Measurements from ENCODE around the gene ZNF445. TPM values are rescaled to one million over a fixed set of nuclear protein-coding genes. Genes with fewer than 3 reads are reported as not detected.

Gene ZNF445
- total and polyA plus RNA-seq, 2 donors (not counting 3 experiments of a cell fraction or from before 2014, with no cell fraction given) = 2.3 to 17.8 TPM

DNA sequence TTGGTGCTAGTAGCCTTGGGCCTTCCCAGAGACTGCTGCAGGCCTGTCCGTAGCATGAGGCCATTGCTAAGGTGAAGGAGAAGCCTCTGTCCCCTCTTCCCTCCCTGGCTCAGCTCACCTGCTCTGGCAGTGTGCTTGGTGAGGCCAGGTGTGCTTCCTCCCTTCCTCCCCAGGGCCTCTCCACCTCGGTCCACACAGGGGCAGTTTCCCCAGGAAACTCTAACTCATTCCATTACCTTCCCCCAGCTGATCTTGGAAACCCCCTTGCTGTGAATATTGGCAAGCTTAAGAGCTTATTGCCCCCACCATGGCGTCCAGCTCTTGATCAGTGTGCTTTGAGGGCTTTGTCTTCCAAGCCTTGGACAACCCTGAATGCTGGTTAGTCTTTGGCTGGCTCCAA is 52.7 kb downstream of the ZNF445 start:
- no peaks in the 10 kb centered on the region for H3K27me3 ChIP-seq (ENCODE audit: control insufficient read depth in 2 of 2, insufficient read depth in 2 of 2, low read length in 2 of 2)
- DNase-seq (ENCODE audit: low read depth, low spot score) = no peak
- no peaks in the 10 kb centered on the region for H4K20me1 ChIP-seq (replicated peaks; ENCODE audit: control insufficient read depth, extremely low read depth, insufficient read depth, low read length)
- intact Hi-C loops (cut with micrococcal nuclease) (no loop called here), dilution Hi-C loops (cut with MboI; ENCODE audit: extremely low pct_ligation_motif_present, low sequenced_read_pairs) (no loop called here)
- no peak for FAIRE-seq
- ChIA-PET POLR2A (no interaction called here), CTCF (interaction anchor here (1.2 to 1.3 kb wide), 2 partner anchors 15 to 17 kb away, joined by 3 to 5 read pairs; no protein-coding TSS in a partner anchor)
- H3K4me1 ChIP-seq (ENCODE audit: control insufficient read depth, extremely low read depth, insufficient read depth, low read length) = no peaks in the 10 kb centered on the region
- TF ChIP-seq, protein P1, sequence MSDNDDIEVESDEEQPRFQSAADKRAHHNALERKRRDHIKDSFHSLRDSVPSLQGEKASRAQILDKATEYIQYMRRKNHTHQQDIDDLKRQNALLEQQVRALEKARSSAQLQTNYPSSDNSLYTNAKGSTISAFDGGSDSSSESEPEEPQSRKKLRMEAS (IDR thresholded peaks at IDR 0.05; ENCODE audit: insufficient read depth, insufficient read length) = no peak
- TF ChIP-seq EZH2 (IDR thresholded peaks at IDR 0.05; ENCODE audit: borderline replicate concordance, low read depth, low read length, severe bottlenecking) (no peak), JUN (IDR thresholded peaks at IDR 0.05; ENCODE audit: borderline replicate concordance, insufficient read depth, insufficient read length, low read depth) (no peak), POLR2A (IDR thresholded peaks at IDR 0.05; ENCODE audit: low read depth, low read length) (no peak)
- H3K4me3 ChIP-seq (replicated peaks in 1 of 3; ENCODE audit: insufficient read depth in 1 of 3, low read depth in 1 of 3, low read length in 3 of 3) = no peak overlapping the region
- no peak overlapping the region for H3K9ac ChIP-seq (replicated peaks; ENCODE audit: extremely low read depth, insufficient read depth, low read length)
- H3K9me1 ChIP-seq (replicated peaks; ENCODE audit: control insufficient read depth, extremely low read depth, insufficient read depth, low read length) = no peaks in the 10 kb centered on the region
- H2AFZ ChIP-seq (ENCODE audit: low read depth, low read length) = no peak overlapping the region
- no peaks in the 10 kb centered on the region for H3K36me3 ChIP-seq (ENCODE audit: control insufficient read depth in 2 of 2, extremely low read depth in 1 of 2, insufficient read depth in 2 of 2, low read length in 2 of 2)
- no peaks in the 10 kb centered on the region for H3K9me3 ChIP-seq (replicated peaks; ENCODE audit: control insufficient read depth, insufficient read depth, low read length)
- no peak overlapping the region for H3K4me2 ChIP-seq (ENCODE audit: insufficient read depth, low read length)
- no TSS peak for BruUV-seq (replicated peaks)
- H3K79me2 ChIP-seq (ENCODE audit: control insufficient read depth, insufficient read depth, low read length) = no peaks in the 10 kb centered on the region
- H3K27ac ChIP-seq (ENCODE audit: insufficient read depth, low read depth, low read length) = no peak overlapping the region

- Histone ChIP-seq H3K27me3 (ENCODE audit: control insufficient read depth in 2 of 2, insufficient read depth in 2 of 2, low read length in 2 of 2) (no peaks in the 10 kb centered on the region), H3K9me3 (replicated peaks; ENCODE audit: control insufficient read depth, insufficient read depth, low read length) (no peaks in the 10 kb centered on the region), H3K79me2 (ENCODE audit: control insufficient read depth, insufficient read depth, low read length) (no peaks in the 10 kb centered on the region), H3K4me1 (ENCODE audit: control insufficient read depth, extremely low read depth, insufficient read depth, low read length) (no peaks in the 10 kb centered on the region), H2AFZ (ENCODE audit: low read depth, low read length) (no peak overlapping the region), H4K20me1 (replicated peaks; ENCODE audit: control insufficient read depth, extremely low read depth, insufficient read depth, low read length) (no peaks in the 10 kb centered on the region), H3K27ac (ENCODE audit: insufficient read depth, low read depth, low read length) (no peak overlapping the region), H3K9me1 (replicated peaks; ENCODE audit: control insufficient read depth, extremely low read depth, insufficient read depth, low read length) (no peaks in the 10 kb centered on the region), H3K36me3 (ENCODE audit: control insufficient read depth in 2 of 2, extremely low read depth in 1 of 2, insufficient read depth in 2 of 2, low read length in 2 of 2) (no peaks in the 10 kb centered on the region), H3K4me3 (replicated peaks in 1 of 3; ENCODE audit: insufficient read depth in 1 of 3, low read depth in 1 of 3, low read length in 3 of 3) (no peak overlapping the region), H3K9ac (replicated peaks; ENCODE audit: extremely low read depth, insufficient read depth, low read length) (no peak overlapping the region), H3K4me2 (ENCODE audit: insufficient read depth, low read length) (no peak overlapping the region)
- dilution Hi-C loops (cut with MboI; ENCODE audit: extremely low pct_ligation_motif_present, low sequenced_read_pairs) = no loop called here
- ChIA-PET POLR2A (no interaction called here), CTCF (no interaction called here)
- intact Hi-C loops (cut with micrococcal nuclease) = no loop called here
- BruUV-seq (replicated peaks) = no TSS peak
- no peak for TF ChIP-seq MYC (IDR thresholded peaks at IDR 0.05; ENCODE audit: low read depth, low read length)
- TF ChIP-seq POLR2A (IDR thresholded peaks at IDR 0.05; ENCODE audit: low read depth, low read length) = no peak
- TF ChIP-seq CTCF (IDR thresholded peaks at IDR 0.05; ENCODE audit: extremely low read depth in 1 of 2, insufficient read depth in 1 of 2, low read depth in 1 of 2, low read length in 2 of 2) = no peak
- no peak for TF ChIP-seq EZH2 (IDR thresholded peaks at IDR 0.05; ENCODE audit: borderline replicate concordance, low read depth, low read length, severe bottlenecking)
- TF ChIP-seq FOS (IDR thresholded peaks at IDR 0.05; ENCODE audit: borderline replicate concordance, insufficient read depth, low read length) = no peak
- no peak for TF ChIP-seq POLR2AphosphoS5 (IDR thresholded peaks at IDR 0.05; ENCODE audit: insufficient read depth, low read depth, low read length)
- no peak for TF ChIP-seq JUN (IDR thresholded peaks at IDR 0.05; ENCODE audit: borderline replicate concordance, insufficient read depth, insufficient read length, low read depth)
- TF ChIP-seq GATA2 (IDR thresholded peaks at IDR 0.05; ENCODE audit: insufficient read depth, insufficient read length, low read depth, low read length) = no peak
- TF ChIP-seq, protein P1 (IDR thresholded peaks at IDR 0.05; ENCODE audit: insufficient read depth, insufficient read length) = no peak
- no peak for DNase-seq (ENCODE audit: low read depth, low spot score)
- no peak for FAIRE-seq
Observed at GRCh38 chr3:44421280-44421679, 56.2 kb downstream of the ZNF445 start.

Data from endothelial cell of umbilical vein (primary cell).